GM18870 (cell line): Measurements from ENCODE around the gene TMEM184A.

ENCODE experiments used
- ATAC-seq: cut with Tn5 transposase; IDR thresholded peaks from one replicate; pipeline ENCODE4 v1.9.1; 2021; ENCODE audit warnings: moderate library complexity; ENCODE audit not compliant: unreplicated experiment

The TMEM184A gene

DNA sequence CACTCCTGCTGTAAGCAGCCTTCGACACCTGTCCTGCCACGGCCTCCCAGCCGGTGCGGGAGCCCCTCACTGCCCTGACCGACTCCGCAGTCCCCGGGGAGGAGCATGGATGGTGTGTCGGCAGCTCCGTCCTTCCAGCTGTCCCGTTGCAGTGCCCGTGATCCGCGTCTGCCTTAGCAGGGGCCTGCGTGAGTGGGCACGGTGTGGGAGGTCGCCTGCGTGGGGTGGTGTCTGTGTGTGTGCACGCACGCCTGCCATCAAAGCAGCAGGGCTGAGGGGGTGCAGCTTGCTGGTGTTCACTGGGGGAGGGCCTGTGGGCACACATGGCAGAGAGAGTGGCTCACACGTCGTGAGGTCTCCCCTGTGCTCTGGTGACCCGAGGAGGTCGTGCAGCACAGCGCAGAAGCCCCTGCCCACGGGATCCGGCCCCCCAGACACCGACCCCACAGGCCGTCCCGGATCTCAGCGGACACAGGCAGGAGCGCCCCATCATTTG is 15.2 kb downstream of the TMEM184A start:
- ATAC-seq = no peak

DNA sequence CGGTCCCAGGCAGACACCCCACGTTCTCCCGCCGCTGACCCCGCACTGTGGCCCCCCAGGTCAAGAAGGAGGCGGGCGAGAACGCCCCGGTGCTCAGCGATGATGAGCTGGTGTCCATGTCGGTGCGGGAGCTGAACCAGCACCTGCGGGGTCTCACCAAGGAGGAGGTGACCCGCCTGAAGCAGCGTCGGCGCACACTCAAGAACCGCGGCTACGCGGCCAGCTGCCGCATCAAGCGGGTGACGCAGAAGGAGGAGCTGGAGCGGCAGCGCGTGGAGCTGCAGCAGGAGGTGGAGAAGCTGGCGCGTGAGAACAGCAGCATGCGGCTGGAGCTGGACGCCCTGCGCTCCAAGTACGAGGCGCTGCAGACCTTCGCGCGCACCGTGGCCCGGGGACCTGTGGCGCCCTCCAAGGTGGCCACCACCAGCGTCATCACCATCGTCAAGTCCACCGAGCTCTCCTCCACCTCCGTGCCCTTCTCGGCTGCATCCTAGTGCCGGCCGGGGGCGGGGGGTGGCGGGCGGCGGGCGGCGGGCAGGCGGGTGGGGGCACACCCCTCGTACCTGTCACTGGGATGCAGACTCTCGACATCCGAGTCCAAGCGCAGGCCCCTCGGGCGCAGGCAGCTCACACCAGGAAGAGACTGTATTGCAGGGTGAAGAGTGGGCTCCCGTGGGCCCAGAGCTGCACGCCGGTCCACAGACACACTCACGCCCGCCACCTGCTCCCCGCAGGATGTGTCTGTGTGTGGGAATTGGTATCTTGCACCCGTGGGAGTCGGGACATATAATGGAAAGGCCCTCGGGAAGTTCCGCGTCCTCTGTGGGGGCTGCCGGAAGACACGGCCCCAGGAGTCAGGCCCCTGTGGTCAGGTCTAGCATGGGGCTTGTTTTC is 15.9 kb downstream of the TMEM184A start:
- ATAC-seq = no peak

DNA sequence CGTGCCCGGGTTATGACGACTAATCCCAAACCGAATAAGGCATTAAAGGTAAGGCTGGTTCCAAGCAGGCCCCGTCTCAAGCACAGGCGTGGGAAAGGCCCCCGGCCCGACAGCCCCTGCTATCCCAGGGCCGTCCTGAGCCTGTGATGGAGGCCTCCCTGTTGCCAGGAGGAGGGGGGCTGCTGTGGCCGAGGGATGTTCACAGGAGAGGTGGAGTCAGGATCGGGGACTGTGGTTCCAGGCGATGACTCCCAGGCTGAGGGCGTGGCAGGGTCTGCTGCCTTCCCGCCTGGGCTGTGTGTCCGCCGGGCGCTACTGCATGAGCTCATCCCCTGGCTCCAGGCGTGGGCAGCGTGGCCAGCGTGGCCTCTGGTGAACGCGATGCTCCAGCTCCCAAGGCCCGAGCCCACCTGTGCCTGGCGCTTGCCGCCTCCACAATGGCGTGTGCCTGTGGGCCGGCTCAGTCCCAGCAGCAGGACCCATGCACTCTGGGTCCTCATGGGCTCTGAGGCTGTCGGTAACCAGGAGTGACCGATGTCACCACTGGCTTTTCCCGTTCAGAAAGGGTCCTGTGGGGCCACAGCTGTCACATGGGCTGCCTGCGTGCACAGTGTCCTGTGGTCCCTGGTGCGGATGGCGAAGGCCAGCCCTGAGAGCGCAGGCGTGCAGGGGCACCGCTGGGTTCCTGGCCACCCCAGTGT is 16.7 kb downstream of the TMEM184A start:
- ATAC-seq = no peak

DNA sequence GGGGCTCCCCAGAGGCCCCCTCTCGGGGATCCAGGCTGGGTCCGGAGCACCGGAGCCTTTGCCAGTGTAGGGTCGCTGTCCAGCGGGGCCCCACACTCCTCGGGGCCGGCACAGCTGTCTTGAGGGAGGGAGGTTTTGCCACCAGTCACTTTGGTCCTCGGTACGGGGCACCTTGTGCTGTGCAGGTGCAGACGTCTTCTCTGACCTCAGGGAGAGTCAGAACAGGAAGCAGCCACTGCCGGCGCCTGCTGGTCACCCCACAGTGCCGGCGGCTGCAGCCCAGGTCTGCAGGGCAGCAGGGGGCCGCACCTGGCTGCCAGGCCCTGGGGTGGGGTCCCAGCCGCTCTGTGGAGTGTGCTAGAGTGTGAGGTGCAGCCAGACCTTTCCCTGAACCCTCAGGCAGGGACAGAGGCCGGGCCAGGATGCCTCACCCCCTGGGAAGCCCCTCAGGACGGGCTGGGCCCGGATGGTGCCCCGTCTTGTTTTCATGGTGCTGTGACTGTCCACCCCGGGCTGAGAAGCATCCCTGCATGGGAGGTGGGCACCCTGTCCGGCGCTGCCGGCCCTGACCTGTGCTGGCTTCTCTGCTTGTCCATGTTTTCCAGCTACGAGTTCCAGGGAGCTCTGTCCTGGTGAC is 17.3 kb downstream of the TMEM184A start:
- no peak for ATAC-seq

GRCh38 chr7:1537535-1538412 is 18.2 kb downstream of the TMEM184A start:
- ATAC-seq = no peak

DNA sequence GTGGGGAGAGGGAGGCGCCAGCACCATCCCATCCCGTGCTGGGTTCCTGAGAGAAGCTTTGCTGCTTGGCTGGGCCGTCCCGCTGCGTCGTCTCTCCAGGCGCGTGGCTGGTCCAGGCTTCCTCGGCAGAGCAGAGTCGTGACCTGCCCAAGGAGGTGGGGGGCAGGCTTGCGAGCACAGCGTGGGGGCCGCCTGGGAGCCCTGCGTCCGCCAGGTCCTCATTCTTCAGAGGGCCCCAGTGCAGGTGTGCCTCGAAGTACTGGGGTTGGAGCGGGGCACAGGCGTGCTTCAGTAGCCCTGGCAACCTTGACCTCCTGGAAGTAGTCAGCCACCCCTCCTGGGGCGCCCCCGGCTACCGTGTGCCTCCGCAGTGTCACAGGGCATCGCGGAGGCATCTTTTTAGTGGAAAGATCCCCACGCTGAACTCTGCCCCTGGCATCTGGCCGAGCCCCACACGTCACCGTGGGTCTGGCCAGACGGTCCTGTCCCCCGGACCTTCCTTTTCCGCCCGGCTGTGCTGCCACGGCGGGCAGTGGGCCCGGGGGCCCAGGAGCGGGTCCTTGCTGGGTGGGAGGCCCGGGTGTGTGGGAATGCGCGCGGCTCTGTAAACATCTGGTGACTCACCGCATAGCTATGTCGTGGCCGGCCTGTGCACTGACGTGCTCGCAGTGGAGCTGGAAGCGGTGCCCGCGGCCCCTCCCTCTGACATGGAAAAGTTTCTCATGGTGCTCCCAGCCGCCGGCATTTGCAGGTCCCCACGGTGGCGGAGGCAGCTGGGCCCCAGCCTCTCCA is 19.1 kb downstream of the TMEM184A start:
- ATAC-seq = no peak

DNA sequence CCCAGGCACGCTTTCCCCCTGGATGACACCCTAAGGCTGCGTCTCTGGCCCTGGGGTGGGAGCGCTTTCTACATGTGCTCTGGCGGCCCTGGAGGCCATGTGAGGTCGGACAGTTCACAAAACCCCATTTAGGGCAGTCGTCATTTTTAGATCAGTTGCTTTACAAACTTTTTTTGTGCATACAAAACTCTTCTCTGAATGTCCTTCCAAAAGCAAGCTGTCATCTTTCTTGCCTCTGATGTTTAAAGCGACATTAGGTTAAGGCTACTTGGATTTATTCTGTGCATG is 19.6 kb downstream of the TMEM184A start:
- ATAC-seq = no peak

GRCh38 chr7:1535701-1536454 is 20.1 kb downstream of the TMEM184A start:
- ATAC-seq = no peak

DNA sequence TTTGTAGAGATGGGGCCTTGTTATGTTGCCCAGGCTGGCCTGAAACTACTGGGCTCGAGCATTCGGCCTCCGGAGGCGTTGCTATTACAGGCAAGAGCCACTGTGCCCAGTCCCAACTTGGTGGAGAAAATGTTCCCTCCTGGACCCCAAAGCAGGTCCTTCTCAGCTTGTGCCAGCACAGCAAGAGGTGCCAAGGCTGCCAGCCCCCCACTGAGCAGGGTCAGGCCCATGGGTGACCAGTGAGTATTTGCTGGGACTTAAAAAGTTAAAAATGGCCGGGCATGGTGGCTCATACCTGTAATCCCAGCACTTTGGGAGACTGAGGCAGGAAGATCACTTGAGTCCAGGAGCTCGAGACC is 20.9 kb downstream of the TMEM184A start:
- ATAC-seq = no peak

DNA sequence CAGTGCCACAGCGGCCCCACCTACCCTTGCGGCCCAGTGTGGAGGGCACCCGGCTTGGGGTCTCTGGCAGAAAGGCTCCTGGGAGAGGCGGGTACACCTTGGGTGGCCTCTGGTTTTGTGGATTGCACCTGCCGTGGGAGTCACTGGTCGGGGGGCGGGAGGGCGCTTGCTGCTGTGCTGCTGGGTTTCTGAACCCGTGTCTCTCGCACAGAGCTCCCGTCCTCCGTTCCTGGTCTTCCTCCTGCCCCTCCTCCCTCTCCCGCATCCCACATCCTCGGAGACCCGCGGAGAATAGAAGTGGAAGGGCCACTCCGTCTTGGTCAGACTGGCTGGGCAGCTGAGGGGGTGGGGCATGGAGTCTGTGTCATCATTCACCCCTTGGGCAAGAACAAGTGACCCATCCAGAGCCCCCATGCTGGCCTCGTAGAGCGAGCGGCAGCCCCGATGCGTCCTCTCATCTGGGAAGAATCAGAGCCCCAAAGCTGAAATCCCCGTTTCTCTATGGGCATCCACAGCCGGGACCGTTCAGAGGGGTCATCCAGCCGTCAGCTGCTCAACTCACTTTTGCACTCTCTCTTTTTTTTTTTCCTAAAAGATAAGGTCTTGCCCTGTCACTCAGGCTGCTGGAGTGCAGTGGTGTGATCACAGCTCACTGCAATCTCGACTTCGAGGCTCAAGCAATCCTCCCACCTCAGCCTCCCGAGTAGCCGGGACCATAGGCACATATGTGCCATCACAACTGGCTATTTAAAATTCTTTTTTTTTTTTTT is 21.5 kb downstream of the TMEM184A start:
- ATAC-seq = no peak

DNA sequence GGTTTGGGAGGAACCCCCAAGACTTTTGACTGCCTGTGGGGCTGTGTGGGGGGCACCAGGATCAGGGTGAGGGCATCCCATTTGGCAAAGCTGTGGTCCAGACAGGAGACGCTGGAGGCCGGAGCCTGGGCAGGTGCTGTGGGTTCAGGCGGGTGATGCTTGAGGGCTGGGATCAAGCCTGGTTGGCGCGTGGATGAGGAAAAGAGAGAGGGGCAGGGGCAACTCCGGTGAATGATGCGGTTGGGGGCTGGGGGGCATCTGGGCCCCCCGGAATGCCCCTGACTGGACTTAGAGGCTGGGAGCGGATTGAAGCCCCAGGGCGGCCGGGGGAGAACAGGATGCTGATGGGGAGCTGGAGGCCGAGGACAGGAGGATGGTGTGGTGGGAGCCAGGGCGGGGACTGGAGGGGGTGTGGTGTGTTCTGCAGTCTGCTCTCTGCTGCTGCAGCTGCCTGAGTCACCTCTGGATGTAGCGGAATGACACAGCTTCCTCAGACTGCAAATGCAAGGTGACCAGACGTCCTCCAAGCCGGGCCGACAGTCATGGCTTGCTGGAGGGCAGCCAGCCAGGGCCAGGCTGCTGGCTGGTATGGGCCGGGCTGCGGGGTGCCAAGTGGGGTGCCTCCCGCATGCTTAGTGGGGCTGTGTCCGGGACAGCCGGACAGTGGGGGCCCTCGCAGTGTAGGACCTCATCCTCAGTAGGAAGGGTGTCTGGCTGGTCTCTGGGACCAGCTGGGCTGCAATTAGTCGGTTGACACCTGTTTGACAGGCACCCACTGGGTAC is 22.3 kb downstream of the TMEM184A start:
- no peak for ATAC-seq

- no peak for ATAC-seq
Measured at GRCh38 chr7:1533255-1533546, 22.8 kb downstream of the TMEM184A start.

DNA sequence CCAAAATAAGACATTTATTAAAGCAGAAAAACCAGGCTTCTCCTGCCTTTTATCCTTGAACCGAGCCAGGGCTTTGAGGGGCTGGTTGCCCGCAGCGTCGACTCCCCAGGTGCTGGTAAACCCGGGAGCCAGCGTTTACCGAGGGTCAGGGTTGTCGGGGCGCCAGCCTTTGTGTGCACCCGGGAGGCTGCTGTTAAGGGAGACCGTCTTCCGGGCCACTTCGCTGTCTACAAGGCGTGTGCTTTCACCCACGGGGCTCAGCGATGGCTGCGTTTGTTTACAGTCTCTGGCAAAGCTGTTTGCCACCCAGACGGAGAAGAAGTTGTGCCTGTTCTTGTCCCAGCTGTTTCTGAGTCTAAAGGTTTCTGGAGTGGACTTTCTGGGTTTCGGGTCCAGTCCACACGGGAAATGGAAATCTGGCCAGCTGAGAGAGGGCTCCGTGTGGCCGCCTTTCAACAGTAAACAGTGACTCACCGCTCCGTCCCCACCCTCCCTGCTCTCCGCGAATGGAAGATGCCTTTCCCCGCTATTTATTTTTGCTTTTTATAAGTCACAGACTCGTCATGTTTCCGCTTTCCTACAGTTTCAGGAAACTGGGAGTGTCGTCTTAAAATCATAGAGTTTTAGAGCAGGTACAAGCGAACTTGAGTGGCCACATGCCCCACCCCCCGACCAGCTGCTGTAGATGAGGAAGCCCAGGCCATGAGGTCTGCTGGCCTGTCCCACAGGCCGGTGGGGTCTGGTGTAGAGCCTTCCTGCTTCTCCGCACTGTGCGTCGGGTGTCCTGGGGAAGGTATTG is 23.4 kb downstream of the TMEM184A start:
- ATAC-seq = no peak

- ATAC-seq = no peak
Measured at GRCh38 chr7:1531979-1532455, 24.0 kb downstream of the TMEM184A start.

DNA sequence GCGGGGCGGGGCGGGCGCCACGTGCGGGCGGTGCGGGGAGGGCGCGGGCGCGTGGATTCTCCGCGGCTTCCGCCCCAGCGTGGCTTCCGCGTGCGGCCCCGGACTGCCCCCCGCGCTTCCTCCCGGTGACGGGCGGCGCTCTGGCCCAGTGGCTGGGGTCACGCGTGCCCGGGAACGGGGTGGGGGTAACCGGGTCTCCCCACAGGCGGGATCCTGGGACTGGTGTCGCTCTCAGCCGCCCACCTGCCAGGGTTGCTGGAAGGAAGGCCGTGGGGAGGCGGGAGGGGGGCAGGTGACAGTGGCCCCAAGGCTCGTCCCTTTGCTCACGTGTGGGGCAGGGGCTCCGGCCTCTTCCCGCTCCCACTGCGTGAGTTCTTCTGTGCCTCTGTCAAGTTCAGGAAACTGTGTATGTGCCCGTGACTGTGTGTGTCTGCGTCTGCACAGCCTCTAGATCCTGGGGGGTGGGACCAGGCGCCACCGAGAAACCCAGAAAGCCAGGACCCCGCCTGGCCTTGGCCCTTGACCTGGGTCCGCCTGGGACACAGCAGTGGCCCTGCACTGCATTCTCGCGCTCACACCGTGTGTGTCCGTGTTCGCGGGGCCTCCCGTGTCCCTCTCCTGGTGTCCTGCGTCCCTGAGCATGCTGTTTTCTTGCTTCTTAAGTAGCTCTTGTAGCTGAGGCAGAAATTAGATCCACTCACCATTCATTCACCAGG is 24.6 kb downstream of the TMEM184A start:
- no peak for ATAC-seq

GRCh38 chr7:1530946-1531262 is 25.1 kb downstream of the TMEM184A start:
- no peak for ATAC-seq
